Keratinocyte (primary cell): ENCODE results near the gene TTC38.

Experiments used
- EZH2 ChIP-seq: IDR thresholded peaks from one replicate; pipeline ENCODE4 v1.6.1; 2012; ENCODE audit warnings: inconsistent platforms, mild to moderate bottlenecking, low read length, moderate library complexity
- TF ChIP-seq, protein P1 (sequence below), 3 experiments: IDR thresholded peaks in 1 of 3; conservative IDR thresholded peaks in 1 of 3; optimal IDR thresholded peaks in 1 of 3; 2 replicates in 2 of 3; 3 replicates in 1 of 3; pipeline versions ENCODE3 to v1.5.1; 2011; ENCODE audit warnings: low read length in 3 of 3, mild to moderate bottlenecking in 3 of 3, moderate library complexity in 2 of 3, control low read depth in 1 of 3, inconsistent platforms in 1 of 3; ENCODE audit not compliant: insufficient read depth in 2 of 3; ENCODE audit errors: extremely low read depth in 1 of 3

DNA sequence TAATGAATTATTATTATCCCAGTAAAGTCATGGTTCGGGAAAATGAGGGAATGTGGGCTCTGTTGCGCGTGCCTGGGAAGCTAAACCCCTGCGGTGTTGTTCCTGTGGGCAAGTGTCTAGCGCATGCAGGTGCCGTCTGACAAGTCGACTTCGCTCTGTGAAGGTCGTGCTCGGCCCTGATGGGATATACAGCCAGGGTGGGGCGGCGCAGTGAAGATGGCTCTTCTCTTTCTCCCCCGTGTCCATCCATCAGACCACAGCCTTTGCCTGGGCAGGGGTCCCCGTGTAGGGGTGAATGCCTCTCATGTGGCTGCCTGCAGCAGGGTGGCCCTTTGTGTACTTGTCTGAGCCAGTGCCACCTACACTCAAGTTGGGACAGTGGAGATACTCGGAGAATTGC is 54.9 kb downstream of the TTC38 start:
- TF ChIP-seq, protein P1, sequence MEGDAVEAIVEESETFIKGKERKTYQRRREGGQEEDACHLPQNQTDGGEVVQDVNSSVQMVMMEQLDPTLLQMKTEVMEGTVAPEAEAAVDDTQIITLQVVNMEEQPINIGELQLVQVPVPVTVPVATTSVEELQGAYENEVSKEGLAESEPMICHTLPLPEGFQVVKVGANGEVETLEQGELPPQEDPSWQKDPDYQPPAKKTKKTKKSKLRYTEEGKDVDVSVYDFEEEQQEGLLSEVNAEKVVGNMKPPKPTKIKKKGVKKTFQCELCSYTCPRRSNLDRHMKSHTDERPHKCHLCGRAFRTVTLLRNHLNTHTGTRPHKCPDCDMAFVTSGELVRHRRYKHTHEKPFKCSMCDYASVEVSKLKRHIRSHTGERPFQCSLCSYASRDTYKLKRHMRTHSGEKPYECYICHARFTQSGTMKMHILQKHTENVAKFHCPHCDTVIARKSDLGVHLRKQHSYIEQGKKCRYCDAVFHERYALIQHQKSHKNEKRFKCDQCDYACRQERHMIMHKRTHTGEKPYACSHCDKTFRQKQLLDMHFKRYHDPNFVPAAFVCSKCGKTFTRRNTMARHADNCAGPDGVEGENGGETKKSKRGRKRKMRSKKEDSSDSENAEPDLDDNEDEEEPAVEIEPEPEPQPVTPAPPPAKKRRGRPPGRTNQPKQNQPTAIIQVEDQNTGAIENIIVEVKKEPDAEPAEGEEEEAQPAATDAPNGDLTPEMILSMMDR (optimal IDR thresholded peaks at IDR 0.05 in 1 of 3, IDR thresholded peaks at IDR 0.05 in 1 of 3, conservative IDR thresholded peaks at IDR 0.05 in 1 of 3; ENCODE audit: extremely low read depth in 1 of 3, insufficient read depth in 2 of 3, low read length in 3 of 3), result no peak
- TF ChIP-seq EZH2, result no peak
